ENCODE results near the gene TMEM14C.

GRCh38 chr6:10743515-10743914 lies 20.6 kb downstream of the TMEM14C start:
- TF ChIP-seq EZH2 (IDR thresholded peaks at IDR 0.05; ENCODE audit: borderline replicate concordance, low read length) (no peak), CTCF (conservative IDR thresholded peaks at IDR 0.05 in 1 of 2, IDR thresholded peaks at IDR 0.05 in 1 of 2; ENCODE audit: extremely low read depth in 1 of 2, insufficient read depth in 1 of 2, low read depth in 1 of 2, low read length in 2 of 2) (no peak)
